Tibial nerve (tissue), 3 donors: ENCODE data around the gene DGCR2.

ENCODE experiments used
- CTCF ChIP-seq, 5 experiments: fragments of 200-600 bp in 3 of 5; fragments of 450-650 bp in 2 of 5; sonication (generic) in 3 of 5; IDR thresholded peaks; one replicate each; pipeline ENCODE4 v1.5.1; 2016 to 2019; ENCODE audit warnings: antibody characterized with exemption in 5 of 5, mild to moderate bottlenecking in 3 of 5, moderate library complexity in 2 of 5
- POLR2A ChIP-seq, 2 donors: fragments of 450-650 bp; IDR thresholded peaks; one replicate each; pipeline ENCODE4 v1.6.1; 2017; ENCODE audit warnings: antibody characterized with exemption in 2 of 2, mild to moderate bottlenecking in 2 of 2, moderate library complexity in 2 of 2

GRCh38 chr22:19122752-19123492 is 710 bp upstream of the DGCR2 start:
- TF ChIP-seq POLR2A (IDR thresholded peaks at IDR 0.05), result no peak
- no peak for TF ChIP-seq CTCF (IDR thresholded peaks at IDR 0.05)
